T-helper 22 cell (primary cell): ENCODE measurements around the gene AHNAK.

Experiments
- DNase-seq: peaks from one replicate; pipeline ENCODE4 v3.0.0-alpha.2; 2020; ENCODE audit warnings: low read depth

AHNAK gene

GRCh38 chr11:62435846-62436660, 110.6 kb downstream of the AHNAK start:
- no peak for DNase-seq

GRCh38 chr11:62433904-62434276, 112.7 kb downstream of the AHNAK start:
- DNase-seq: no peak

GRCh38 chr11:62433141-62433903, 113.3 kb downstream of the AHNAK start:
- DNase-seq: no peak

GRCh38 chr11:62432695-62433094, 113.9 kb downstream of the AHNAK start:
- no peak for DNase-seq

- no peak for DNase-seq
Observed at GRCh38 chr11:62431171-62431901, 115.3 kb downstream of the AHNAK start.

GRCh38 chr11:62430425-62430824, 116.2 kb downstream of the AHNAK start:
- DNase-seq: no peak

- no peak for DNase-seq
Observed at GRCh38 chr11:62428871-62429560, 117.6 kb downstream of the AHNAK start.

- DNase-seq: no peak
Observed at GRCh38 chr11:62427630-62428233, 118.9 kb downstream of the AHNAK start.

- DNase-seq: no peak
Observed at GRCh38 chr11:62423012-62423411, 123.6 kb downstream of the AHNAK start.

- no peak for DNase-seq
Observed at GRCh38 chr11:62421996-62422395, 124.6 kb downstream of the AHNAK start.

- DNase-seq: no peak
Observed at GRCh38 chr11:62420882-62421281, 125.7 kb downstream of the AHNAK start.

GRCh38 chr11:62419943-62420342, 126.7 kb downstream of the AHNAK start:
- DNase-seq: no peak

GRCh38 chr11:62419314-62419929, 127.2 kb downstream of the AHNAK start:
- DNase-seq: no peak

- DNase-seq: no peak
Observed at GRCh38 chr11:62418733-62419132, 127.9 kb downstream of the AHNAK start, which contains the start of gene SCGB1A1. SCGB1A1 (plus strand) TSS chr11:62419033; CDS start chr11:62419096, 63 bp downstream.

GRCh38 chr11:62418136-62418535, 128.5 kb downstream of the AHNAK start:
- DNase-seq: no peak

GRCh38 chr11:62416596-62416995, 130.0 kb downstream of the AHNAK start:
- DNase-seq: no peak

- no peak for DNase-seq
Observed at GRCh38 chr11:62413060-62413696, 133.4 kb downstream of the AHNAK start.

GRCh38 chr11:62411524-62411923, 135.1 kb downstream of the AHNAK start:
- no peak for DNase-seq

- no peak for DNase-seq
Observed at GRCh38 chr11:62410972-62411371, 135.6 kb downstream of the AHNAK start.

- no peak for DNase-seq
Observed at GRCh38 chr11:62409831-62410230, 136.8 kb downstream of the AHNAK start.

- no peak for DNase-seq
Observed at GRCh38 chr11:62406034-62406433, 140.6 kb downstream of the AHNAK start.
